Measurements from ENCODE around the gene ZNF618. TPM values are rescaled to one million over a fixed set of nuclear protein-coding genes. Genes with fewer than 3 reads are reported as not detected.

The ZNF618 gene
- total RNA-seq, 2 donors from 2014 or later = 3.1 to 3.3 TPM

DNA sequence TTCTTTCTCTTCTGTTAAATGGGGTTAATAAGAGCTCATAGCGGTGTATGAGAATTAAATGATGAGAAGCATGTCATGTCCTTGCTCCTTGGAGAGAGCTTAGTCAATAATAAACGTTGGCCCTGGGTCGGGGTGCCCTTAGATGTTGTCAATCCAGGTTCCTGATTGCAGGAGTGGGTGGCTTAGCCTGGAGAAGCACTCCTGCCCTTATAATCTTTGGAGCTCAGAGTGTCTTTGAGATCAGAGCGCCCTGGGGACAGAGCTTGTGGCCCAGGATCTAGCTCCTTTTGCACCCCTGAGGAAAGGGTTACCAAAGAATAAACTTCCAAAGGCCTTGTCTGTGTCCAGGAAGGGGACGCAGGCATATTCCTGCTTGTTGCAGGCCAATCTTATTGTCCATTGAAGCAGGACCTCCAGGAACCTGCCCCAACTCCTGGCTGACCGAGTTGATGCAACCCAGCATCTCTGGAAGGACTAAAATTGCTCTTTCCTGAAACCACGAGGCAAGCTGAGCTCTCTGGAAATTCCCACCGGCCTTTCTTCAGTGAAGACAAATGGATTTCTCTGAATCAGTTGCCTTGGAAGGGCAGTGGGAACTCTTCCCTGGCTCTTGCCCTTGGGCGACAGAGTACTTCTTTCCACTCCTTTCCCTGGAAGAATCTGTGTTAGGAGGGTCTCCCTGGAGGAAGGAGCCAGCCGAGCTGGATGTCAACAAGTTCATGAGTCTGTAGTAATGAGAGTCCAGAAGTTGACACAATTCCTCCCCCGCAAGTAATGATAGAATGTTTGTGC is 208.4 kb downstream of the ZNF618 start:
- Histone ChIP-seq H3K27ac (no peak overlapping the region), H3K27me3 (no peaks in the 10 kb centered on the region), H3K4me3 (no peak overlapping the region), H3K9ac (ENCODE audit: low read depth in 2 of 2, low read length in 2 of 2) (no peak overlapping the region), H3K36me3 (no peaks in the 10 kb centered on the region), H3K9me3 (no peaks in the 10 kb centered on the region), H3K4me1 (peaks cover 5% of the 10 kb centered on the region)
- intact Hi-C loops (cut with DNase I) = loop anchor here (5.0 kb wide), 1 partner anchor 208 kb away; no protein-coding TSS in a partner anchor
- DNase-seq = no peak
- TF ChIP-seq, protein P1, sequence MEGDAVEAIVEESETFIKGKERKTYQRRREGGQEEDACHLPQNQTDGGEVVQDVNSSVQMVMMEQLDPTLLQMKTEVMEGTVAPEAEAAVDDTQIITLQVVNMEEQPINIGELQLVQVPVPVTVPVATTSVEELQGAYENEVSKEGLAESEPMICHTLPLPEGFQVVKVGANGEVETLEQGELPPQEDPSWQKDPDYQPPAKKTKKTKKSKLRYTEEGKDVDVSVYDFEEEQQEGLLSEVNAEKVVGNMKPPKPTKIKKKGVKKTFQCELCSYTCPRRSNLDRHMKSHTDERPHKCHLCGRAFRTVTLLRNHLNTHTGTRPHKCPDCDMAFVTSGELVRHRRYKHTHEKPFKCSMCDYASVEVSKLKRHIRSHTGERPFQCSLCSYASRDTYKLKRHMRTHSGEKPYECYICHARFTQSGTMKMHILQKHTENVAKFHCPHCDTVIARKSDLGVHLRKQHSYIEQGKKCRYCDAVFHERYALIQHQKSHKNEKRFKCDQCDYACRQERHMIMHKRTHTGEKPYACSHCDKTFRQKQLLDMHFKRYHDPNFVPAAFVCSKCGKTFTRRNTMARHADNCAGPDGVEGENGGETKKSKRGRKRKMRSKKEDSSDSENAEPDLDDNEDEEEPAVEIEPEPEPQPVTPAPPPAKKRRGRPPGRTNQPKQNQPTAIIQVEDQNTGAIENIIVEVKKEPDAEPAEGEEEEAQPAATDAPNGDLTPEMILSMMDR (IDR thresholded peaks at IDR 0.05) = no peak

- no peak overlapping the region for H3K9ac ChIP-seq (ENCODE audit: low read depth in 2 of 2, low read length in 2 of 2)
- DNase-seq = no peak
- H3K9me3 ChIP-seq = no peaks in the 10 kb centered on the region
- no peak overlapping the region for H3K4me3 ChIP-seq
- no peaks in the 10 kb centered on the region for H3K27me3 ChIP-seq
- TF ChIP-seq, protein P1 (IDR thresholded peaks at IDR 0.05) = no peak
- no peaks in the 10 kb centered on the region for H3K36me3 ChIP-seq
- intact Hi-C loops (cut with DNase I) = no loop called here
- peaks cover 5% of the 10 kb centered on the region for H3K4me1 ChIP-seq
- no peak overlapping the region for H3K27ac ChIP-seq
Observed at GRCh38 chr9:114085387-114085789, 209.3 kb downstream of the ZNF618 start.

DNA sequence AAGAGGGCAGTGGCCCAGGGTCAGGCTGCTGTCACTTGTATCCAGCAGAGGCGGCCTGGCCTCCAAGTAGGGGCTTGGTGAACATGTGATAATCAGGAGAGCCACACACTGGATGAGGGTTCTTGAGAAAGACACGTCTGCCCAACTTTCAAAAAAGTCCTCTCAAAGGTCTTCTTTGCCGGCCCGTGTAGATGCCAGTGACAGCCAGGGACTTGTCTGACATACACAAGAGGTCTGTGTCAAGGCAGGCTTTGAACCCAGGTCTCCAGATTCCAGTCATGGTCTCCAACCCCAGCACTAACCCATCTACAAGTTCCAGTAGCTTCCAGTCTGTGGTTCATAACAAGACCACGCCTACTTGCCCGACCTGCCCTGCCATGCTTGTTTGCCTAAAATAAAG is 209.9 kb downstream of the ZNF618 start:
- TF ChIP-seq, protein P1 (IDR thresholded peaks at IDR 0.05) = no peak
- intact Hi-C loops (cut with DNase I) = no loop called here
- no peak overlapping the region for H3K9ac ChIP-seq (ENCODE audit: low read depth in 2 of 2, low read length in 2 of 2)

DNA sequence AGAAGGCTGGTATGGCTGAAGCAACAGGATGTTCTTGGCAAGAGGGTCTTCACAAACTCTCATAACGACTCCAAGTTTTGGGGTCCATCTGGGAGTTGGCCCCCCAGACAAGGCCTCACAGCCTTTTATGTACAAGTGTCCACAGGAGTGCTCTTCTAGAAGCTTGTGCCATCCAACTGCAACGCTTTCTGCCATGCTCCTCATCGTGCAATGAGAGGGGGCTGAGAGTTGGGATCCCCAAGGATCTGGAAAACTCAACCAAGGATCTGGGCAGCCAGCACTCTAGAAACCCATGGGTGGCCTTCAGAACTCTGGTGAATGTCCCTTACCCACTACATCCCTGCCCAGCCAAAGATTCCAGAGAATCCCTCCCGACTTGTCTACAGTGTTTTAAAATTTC is 210.5 kb downstream of the ZNF618 start:
- TF ChIP-seq, protein P1 (IDR thresholded peaks at IDR 0.05) = no peak
- intact Hi-C loops (cut with DNase I) = no loop called here

More for the DNA sequence above, 209.9 kb downstream of the ZNF618 start:
- DNase-seq = no peak
- H3K9me3 ChIP-seq = no peaks in the 10 kb centered on the region
- H3K4me3 ChIP-seq = no peak overlapping the region
- H3K36me3 ChIP-seq = no peaks in the 10 kb centered on the region
- no peaks in the 10 kb centered on the region for H3K27me3 ChIP-seq
- H3K4me1 ChIP-seq = peaks cover 5% of the 10 kb centered on the region
- no peak overlapping the region for H3K27ac ChIP-seq

GRCh38 chr9:114087721-114088120 is 211.6 kb downstream of the ZNF618 start:
- DNase-seq = no peak
- intact Hi-C loops (cut with DNase I) = no loop called here

More for the DNA sequence above, 210.5 kb downstream of the ZNF618 start:
- no peak overlapping the region for H3K4me3 ChIP-seq
- H3K36me3 ChIP-seq = no peaks in the 10 kb centered on the region
- no peaks in the 10 kb centered on the region for H3K27me3 ChIP-seq
- no peak overlapping the region for H3K27ac ChIP-seq
- H3K9ac ChIP-seq (ENCODE audit: low read depth in 2 of 2, low read length in 2 of 2) = no peak overlapping the region
- no peak for DNase-seq
- no peaks in the 10 kb centered on the region for H3K9me3 ChIP-seq
- peaks cover 5% of the 10 kb centered on the region for H3K4me1 ChIP-seq

More at GRCh38 chr9:114087721-114088120, 211.6 kb downstream of the ZNF618 start:
- Histone ChIP-seq H3K9ac (ENCODE audit: low read depth in 2 of 2, low read length in 2 of 2) (no peak overlapping the region), H3K27ac (no peak overlapping the region), H3K36me3 (no peaks in the 10 kb centered on the region), H3K27me3 (no peaks in the 10 kb centered on the region), H3K9me3 (no peaks in the 10 kb centered on the region), H3K4me1 (no peaks in the 10 kb centered on the region), H3K4me3 (no peak overlapping the region)
- TF ChIP-seq, protein P1 (IDR thresholded peaks at IDR 0.05) = no peak
